ENCODE data around the gene PTGR3.

PTGR3 gene

GRCh38 chr18:75201282-75202270 is 7.4 kb downstream of the PTGR3 start:
- Histone ChIP-seq H3K27me3 (peaks cover 34% of the 10 kb centered on the region), H3K27ac (no peak overlapping the region), H3K36me3 (peaks cover 27% of the 10 kb centered on the region), H3K9me3 (no peaks in the 10 kb centered on the region), H3K4me1 (ENCODE audit: control insufficient read depth in 1 of 2, insufficient read depth in 1 of 2, low read depth in 1 of 2, low read length in 1 of 2) (peaks cover 14 to 17% of the 10 kb centered on the region in 2 experiments), H3K4me3 (ENCODE audit: low read depth in 1 of 2, low read length in 1 of 2) (no peak overlapping the region)
- TF ChIP-seq CTCF (IDR thresholded peaks at IDR 0.05): no peak

- no peak for TF ChIP-seq CTCF (IDR thresholded peaks at IDR 0.05)
- Histone ChIP-seq H3K4me3 (ENCODE audit: low read depth in 1 of 2, low read length in 1 of 2) (no peak overlapping the region), H3K27ac (no peak overlapping the region), H3K27me3 (peaks cover 26% of the 10 kb centered on the region), H3K36me3 (peaks cover 27% of the 10 kb centered on the region), H3K4me1 (ENCODE audit: control insufficient read depth in 1 of 2, insufficient read depth in 1 of 2, low read depth in 1 of 2, low read length in 1 of 2) (peaks cover 14% of the 10 kb centered on the region in 2 experiments), H3K9me3 (no peaks in the 10 kb centered on the region)
Measured at GRCh38 chr18:75200605-75201280, 8.2 kb downstream of the PTGR3 start.

GRCh38 chr18:75200071-75200470 is 8.9 kb downstream of the PTGR3 start:
- Histone ChIP-seq H3K27me3 (peaks cover 19% of the 10 kb centered on the region), H3K4me3 (ENCODE audit: low read depth in 1 of 2, low read length in 1 of 2) (no peak overlapping the region), H3K4me1 (ENCODE audit: control insufficient read depth in 1 of 2, insufficient read depth in 1 of 2, low read depth in 1 of 2, low read length in 1 of 2) (peaks cover 8 to 11% of the 10 kb centered on the region in 2 experiments), H3K27ac (no peak overlapping the region), H3K9me3 (no peaks in the 10 kb centered on the region), H3K36me3 (peaks cover 27% of the 10 kb centered on the region)
- TF ChIP-seq CTCF (IDR thresholded peaks at IDR 0.05): no peak

GRCh38 chr18:75199327-75199726 is 9.6 kb downstream of the PTGR3 start:
- Histone ChIP-seq H3K27ac (no peak overlapping the region), H3K4me3 (ENCODE audit: low read depth in 1 of 2, low read length in 1 of 2) (no peak overlapping the region), H3K4me1 (ENCODE audit: control insufficient read depth in 1 of 2, insufficient read depth in 1 of 2, low read depth in 1 of 2, low read length in 1 of 2) (peaks cover under 1 to 4% of the 10 kb centered on the region in 2 experiments), H3K27me3 (peaks cover 12% of the 10 kb centered on the region), H3K9me3 (no peaks in the 10 kb centered on the region), H3K36me3 (peaks cover 27% of the 10 kb centered on the region)
- TF ChIP-seq CTCF (IDR thresholded peaks at IDR 0.05): no peak

GRCh38 chr18:75198036-75198435 is 10.9 kb downstream of the PTGR3 start:
- TF ChIP-seq CTCF (IDR thresholded peaks at IDR 0.05): no peak
- Histone ChIP-seq H3K27me3 (no peaks in the 10 kb centered on the region), H3K27ac (no peak overlapping the region), H3K4me1 (ENCODE audit: control insufficient read depth in 1 of 2, insufficient read depth in 1 of 2, low read depth in 1 of 2, low read length in 1 of 2) (no peaks in the 10 kb centered on the region), H3K36me3 (peaks cover 27% of the 10 kb centered on the region), H3K9me3 (no peaks in the 10 kb centered on the region), H3K4me3 (ENCODE audit: low read depth in 1 of 2, low read length in 1 of 2) (no peak overlapping the region)
